Activated CD4-positive, alpha-beta T cell treated with anti-CD3 and anti-CD28 coated beads, Interleukin-2, amount 50 U/mL, for 24 hours (primary cell): ENCODE results near the gene GTPBP10.
A peak's percentile ranks its signal among the peaks of the same experiment; 100 is the strongest.
"Not testable (repeated sequence)": the region's sequence is repeated elsewhere in the genome, so short reads cannot be mapped to it uniquely, and the experiment has no call there.

Experiments used
- DNase-seq, 2 donors: peaks; one replicate each; pipeline ENCODE4 v3.0.0-alpha.2; 2020; ENCODE audit warnings: low read depth in 1 of 2, low spot score in 1 of 2

The GTPBP10 gene

GRCh38 chr7:90350032-90350431 lies 3.5 kb downstream of the GTPBP10 start:
- not testable (repeated sequence) for DNase-seq

- no peak for DNase-seq
These were observed 5.5 kb downstream of the GTPBP10 start for GRCh38 chr7:90351987-90352386.

- DNase-seq: no peak
These were observed 36.9 kb downstream of the GTPBP10 start for GRCh38 chr7:90383422-90383821.

- DNase-seq: no peak
These were observed 37.3 kb downstream of the GTPBP10 start for GRCh38 chr7:90383861-90384260.

- no peak for DNase-seq
These were observed 37.9 kb downstream of the GTPBP10 start for GRCh38 chr7:90384433-90384832.

- DNase-seq: no peak
These were observed 41.1 kb downstream of the GTPBP10 start for GRCh38 chr7:90387470-90388240.

DNA sequence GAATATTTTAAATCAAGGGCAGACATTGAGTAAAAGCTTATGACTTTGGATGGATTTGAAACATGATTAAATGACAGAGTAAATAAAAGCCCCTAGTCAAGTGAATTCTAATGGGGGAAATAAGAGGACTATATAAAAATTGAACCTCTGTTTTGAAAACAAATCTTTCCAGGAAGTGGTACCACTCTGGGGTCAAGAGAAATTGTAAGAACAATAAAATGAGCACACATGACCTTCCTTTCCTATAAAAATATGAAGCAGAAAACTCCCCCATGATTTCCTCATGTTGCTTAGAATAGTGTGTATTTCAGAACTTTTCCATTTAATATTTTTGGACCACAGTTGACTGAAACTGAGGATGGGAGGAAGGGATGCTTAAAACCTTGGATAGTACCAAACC lies 44.4 kb downstream of the GTPBP10 start:
- no peak for DNase-seq

DNA sequence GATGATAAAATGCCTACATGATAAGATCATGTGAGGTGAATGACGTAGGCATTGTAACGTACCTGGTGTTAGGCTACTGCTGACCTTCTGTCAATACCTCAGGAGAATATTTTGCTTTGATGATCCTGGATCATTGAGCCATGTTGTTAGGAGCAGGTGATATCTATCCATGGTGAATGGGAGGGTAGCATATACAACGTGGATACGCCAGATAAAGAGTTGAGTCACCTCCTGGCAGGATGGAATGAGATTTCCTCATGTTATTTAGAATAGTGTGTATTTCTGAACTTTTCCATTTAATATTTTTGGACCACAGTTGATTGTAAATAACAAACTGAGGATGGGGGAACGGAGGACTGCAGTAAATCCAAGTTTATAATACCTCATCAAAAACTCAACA lies 45.0 kb downstream of the GTPBP10 start:
- no peak for DNase-seq

GRCh38 chr7:90396420-90396819 lies 49.9 kb downstream of the GTPBP10 start:
- DNase-seq: no peak

DNA sequence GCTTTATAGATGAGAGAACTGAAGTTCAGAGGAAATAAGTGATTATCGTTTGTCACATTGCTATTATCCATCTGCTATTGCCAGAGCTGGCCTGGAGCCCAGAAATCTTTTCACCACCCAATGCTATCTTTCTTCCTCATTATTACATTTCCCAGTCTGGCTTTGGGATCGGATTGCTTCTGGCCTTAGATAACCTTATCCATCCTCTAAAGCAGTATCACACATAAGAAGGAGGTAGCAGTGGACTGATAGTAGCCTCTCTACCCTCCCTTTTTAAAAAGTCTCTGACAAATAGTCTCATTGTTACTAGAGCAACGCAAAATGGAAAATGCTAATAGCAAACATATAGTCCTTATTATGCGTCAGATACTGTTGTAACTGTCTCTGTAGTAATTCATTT lies 55.5 kb downstream of the GTPBP10 start:
- no peak for DNase-seq

DNA sequence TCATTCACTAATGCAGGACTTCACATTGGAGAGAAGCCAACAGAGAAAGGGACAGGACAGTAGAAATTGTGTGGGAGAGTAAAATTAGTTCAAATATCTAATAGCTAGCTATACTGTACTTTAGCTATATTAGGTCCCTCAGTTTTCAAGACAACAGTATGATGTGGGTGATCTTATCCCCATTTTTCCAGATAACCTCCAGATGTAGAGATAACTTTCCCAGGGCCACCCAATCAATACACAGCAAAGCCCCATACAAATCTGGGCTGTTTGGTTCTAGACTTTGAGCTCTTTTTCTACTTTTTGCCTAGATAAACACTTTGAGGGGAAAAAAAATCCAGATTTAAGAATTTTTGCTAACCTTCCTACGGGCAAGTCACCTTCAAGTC lies 56.3 kb downstream of the GTPBP10 start:
- no peak for DNase-seq

- peak; percentile 24 to 66 for DNase-seq
These were observed 56.9 kb downstream of the GTPBP10 start, which contains the start of gene CLDN12 for GRCh38 chr7:90403174-90404113. TSS of gene CLDN12 (plus strand) at chr7:90403461. CDS start at chr7:90412677, 9,216 bp downstream.

- DNase-seq: no peak
These were observed 58.3 kb downstream of the GTPBP10 start for GRCh38 chr7:90404777-90405176.

DNA sequence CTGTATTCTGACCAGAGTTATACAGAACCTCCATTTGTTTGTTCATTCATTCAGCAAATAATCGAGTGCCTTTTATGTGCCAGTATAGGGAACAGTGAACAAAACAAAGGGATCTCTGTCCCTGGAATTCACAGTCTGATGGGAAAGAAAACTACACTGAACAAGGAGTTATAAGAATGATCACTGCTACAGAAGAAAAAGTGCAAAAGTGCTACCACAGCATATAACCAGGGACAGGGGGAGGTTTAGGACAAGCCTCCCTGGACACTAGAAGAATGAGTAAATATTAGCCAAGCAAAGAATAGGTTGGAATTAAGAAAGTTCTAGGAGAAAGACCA lies 60.9 kb downstream of the GTPBP10 start:
- no peak for DNase-seq

DNA sequence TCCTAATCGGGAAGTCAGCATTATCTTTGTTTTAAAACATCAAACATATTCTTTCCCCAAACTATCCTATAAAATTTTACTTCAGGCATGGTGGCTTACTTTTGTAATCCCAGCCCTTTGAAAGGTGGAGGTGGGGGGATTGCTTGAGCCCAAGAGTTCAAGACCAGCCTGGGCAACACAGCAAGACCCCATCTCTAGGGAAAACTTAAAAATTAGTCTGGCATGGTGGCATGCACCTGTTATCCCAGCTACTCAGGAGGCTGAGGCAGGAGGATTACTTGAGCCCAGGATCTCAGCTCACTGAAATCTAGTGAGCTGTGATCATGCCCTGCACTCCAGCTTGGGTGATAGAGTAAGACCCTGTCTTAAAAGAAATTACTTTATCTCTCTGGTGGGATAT lies 61.6 kb downstream of the GTPBP10 start:
- no peak for DNase-seq

DNA sequence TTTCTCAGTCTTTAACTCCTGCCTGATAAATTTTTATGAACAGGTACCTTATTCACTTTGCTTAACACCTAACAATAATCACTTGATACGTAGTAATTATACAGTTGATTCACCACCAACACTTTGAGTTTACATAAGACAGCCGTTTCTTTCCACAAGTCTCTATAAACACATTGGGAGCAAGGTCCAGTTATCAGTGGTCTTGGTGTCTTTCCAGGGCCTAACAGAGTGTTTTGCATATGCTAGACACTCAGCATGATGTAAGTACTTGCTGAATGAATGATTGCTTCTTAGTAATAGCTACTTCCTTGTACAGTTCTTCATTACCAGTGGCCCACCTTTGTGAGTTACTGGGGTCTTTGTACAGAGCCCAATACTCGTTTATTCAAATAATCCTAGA lies 63.2 kb downstream of the GTPBP10 start:
- DNase-seq: no peak

- no peak for DNase-seq
These were observed 65.0 kb downstream of the GTPBP10 start for GRCh38 chr7:90411510-90411909.

DNA sequence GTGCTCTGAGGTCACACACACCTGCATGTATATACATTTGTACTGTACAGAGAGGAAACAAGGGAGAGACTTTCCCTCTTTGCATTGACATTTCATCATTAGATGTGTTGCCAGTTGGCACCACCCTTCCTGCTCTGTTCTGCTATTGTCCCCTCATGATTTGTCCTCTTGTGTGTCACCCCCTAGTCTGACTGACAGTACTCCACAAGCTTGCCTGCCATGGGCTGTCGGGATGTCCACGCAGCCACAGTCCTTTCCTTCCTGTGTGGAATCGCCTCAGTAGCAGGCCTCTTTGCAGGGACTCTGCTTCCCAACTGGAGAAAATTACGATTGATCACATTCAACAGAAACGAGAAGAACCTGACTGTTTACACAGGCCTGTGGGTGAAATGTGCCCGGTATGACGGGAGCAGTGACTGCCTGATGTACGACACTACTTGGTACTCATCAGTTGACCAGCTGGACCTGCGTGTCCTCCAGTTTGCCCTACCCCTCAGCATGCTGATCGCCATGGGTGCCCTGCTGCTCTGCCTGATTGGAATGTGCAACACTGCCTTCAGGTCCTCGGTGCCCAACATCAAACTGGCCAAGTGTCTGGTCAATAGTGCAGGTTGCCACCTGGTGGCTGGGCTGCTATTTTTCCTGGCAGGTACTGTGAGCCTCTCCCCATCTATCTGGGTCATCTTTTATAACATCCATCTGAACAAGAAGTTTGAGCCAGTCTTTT lies 66.1 kb downstream of the GTPBP10 start:
- DNase-seq: no peak

GRCh38 chr7:90413185-90413528 lies 66.6 kb downstream of the GTPBP10 start:
- no peak for DNase-seq

GRCh38 chr7:90421651-90422050 lies 75.1 kb downstream of the GTPBP10 start:
- no peak for DNase-seq

GRCh38 chr7:90424720-90425119 lies 78.2 kb downstream of the GTPBP10 start:
- DNase-seq: no peak

- no peak for DNase-seq
These were observed 78.9 kb downstream of the GTPBP10 start for GRCh38 chr7:90425376-90425775.
